Measurements from ENCODE around the gene EBI3.

- TF ChIP-seq CTCF (IDR thresholded peaks at IDR 0.05; ENCODE audit: low read depth, low read length, poor library complexity, severe bottlenecking) = peak; percentile 90
- no peak for TF ChIP-seq EZH2phosphoT487 (IDR thresholded peaks at IDR 0.05; ENCODE audit: borderline replicate concordance, low read length)
Measured at GRCh38 chr19:4246767-4247593, 17.7 kb downstream of the EBI3 start, which contains the start of gene YJU2.

Data from DOHH2 (cell line).